Astrocyte of the spinal cord (primary cell): Measurements from ENCODE around the gene CP.
"Not testable (repeated sequence)": the region's sequence is repeated elsewhere in the genome, so short reads cannot be mapped to it uniquely, and the experiment has no call there.

ENCODE experiments used
- DNase-seq: peaks from one replicate; pipeline ENCODE4 v3.0.0; 2011; ENCODE audit warnings: low read depth, low spot score
- H3K4me3 ChIP-seq: 2 replicates; pipeline ENCODE4 v1.5.1; 2011; ENCODE audit warnings: low read depth, mild to moderate bottlenecking, low read length, moderate library complexity
- CTCF ChIP-seq: IDR thresholded peaks from 2 replicates; pipeline ENCODE4 v1.5.1; 2012; ENCODE audit warnings: low read depth, mild to moderate bottlenecking, low read length, inconsistent platforms
- in situ Hi-C: cut with HindIII; loops from 2 replicates; pipeline ENCODE4 v1.10.0; 2017; ENCODE audit warnings: low sequenced_read_pairs

CP gene

DNA sequence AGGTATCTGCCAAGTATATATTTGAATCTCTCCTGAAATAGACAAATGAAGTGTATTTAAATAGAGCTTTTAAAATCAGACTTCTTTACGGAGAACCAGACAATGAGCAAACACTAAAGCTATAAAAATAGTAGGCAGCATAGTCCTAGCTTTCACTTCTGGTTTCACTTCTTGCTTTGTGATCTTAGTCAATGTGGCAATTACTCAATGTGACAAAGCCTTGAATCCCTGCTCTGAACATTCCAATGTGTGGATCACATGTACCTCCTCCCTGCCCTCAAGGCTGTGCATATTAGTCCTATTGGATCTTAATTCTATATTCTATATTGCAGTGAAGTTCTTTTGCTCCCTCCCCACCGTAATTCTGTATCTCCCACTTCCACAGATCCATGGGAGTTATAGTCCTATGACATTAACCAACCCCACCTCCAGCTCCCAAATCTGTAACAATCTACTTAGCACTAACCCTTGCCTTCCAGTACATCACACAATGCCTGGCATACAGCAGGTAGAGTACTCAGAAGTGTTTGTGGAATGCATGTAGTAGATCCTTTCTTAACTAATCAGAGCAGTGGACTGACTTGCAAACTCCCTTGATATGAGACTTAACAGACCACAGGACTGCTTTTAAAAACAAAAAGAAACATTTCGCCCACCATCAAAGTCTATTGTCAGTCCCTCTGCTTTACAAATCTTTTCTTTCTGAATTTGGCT lies 24.3 kb upstream of the CP start:
- in situ Hi-C loops, result no loop called here
- DNase-seq, result peak; percentile 49
- no peak overlapping the region for H3K4me3 ChIP-seq
- TF ChIP-seq CTCF, result no peak

DNA sequence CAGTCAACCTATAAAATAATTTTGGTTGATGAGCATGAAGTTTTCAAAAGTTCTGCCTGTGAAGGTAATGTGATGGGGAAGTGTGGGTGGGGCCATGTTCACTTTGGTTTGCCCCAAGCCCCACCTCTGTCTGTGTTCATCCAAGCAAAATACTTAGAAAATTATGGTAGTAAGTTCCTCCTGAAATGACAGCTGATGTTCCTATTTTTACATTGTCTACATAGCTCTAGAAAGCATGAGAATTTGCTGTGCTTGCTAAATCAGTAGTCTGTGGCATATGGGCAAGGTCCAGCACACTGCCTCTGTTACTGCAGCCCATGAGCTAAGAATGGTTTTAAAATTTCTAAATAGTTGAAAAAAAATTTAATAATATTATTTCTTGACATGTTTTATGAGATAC lies 21.9 kb upstream of the CP start:
- no peak overlapping the region for H3K4me3 ChIP-seq
- in situ Hi-C loops, result no loop called here

GRCh38 chr3:149239357-149239936 lies 17.8 kb upstream of the CP start:
- TF ChIP-seq CTCF, result no peak
- in situ Hi-C loops, result no loop called here
- DNase-seq, result no peak
- no peak overlapping the region for H3K4me3 ChIP-seq

More for the DNA sequence above, 21.9 kb upstream of the CP start:
- DNase-seq, result no peak
- TF ChIP-seq CTCF, result no peak

DNA sequence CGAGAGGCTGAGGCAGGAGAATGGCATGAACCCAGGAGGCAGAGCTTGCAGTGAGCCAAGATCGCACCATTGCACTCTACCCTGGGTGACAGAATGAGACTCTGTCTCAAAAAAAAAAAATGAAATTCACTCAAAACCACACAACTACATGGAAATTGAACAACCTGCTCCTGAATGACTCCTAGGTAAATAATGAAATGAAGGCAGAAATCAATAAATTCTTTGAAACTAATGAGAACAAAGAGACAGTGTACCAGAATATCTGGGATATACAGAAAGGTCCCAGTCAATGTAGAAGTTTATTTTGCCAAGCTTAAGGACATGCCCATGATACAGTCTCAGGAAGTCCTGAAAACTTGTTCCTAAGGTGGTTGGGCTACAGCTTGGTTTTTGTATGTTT lies 16.6 kb upstream of the CP start:
- H3K4me3 ChIP-seq, DNase-seq, in situ Hi-C loops: not testable (repeated sequence)

- no peak for TF ChIP-seq CTCF
- DNase-seq, result no peak
- in situ Hi-C loops, result no loop called here
- no peak overlapping the region for H3K4me3 ChIP-seq
Observed at GRCh38 chr3:149235599-149236424, 14.2 kb upstream of the CP start.

DNA sequence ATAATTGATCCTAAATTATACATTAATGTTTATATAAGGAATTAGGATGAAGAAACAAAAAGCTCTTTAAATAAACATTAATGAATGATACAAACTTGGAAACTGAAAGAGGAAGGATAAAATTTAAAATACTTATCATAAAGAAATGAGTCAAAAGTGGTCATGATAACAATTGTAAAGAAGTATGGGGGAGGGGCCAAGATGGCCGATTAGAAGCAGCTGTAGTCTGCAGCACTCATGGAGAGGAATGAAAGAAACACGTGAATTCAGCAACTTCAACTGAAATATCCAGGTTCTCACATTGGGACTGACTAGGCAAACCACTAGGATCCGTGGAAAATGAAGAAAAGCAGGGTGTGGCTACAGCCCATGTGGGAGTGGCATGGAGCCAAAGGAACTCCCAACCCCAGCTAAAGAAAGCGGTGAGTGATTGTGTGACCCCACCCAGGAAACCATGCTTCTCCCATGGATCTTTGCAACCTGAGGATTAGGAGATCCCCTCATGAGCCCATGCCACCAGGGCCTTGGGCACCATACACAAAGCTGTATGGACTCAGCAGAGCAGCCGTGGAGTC lies 13.1 kb upstream of the CP start:
- in situ Hi-C loops, result no loop called here
- no peak overlapping the region for H3K4me3 ChIP-seq
- DNase-seq, result no peak
- TF ChIP-seq CTCF, result no peak

- no peak overlapping the region for H3K4me3 ChIP-seq
- no peak for TF ChIP-seq CTCF
- in situ Hi-C loops, result no loop called here
- no peak for DNase-seq
Observed at GRCh38 chr3:149233323-149233722, 11.7 kb upstream of the CP start.
